NCI-H2227 (cell line): ENCODE data around the gene SMARCC2.

Source experiments
- DNase-seq: peaks from one replicate; lab custom pipeline; 2025; ENCODE audit not compliant: unreplicated experiment; lab: John Stamatoyannopoulos, UW

SMARCC2 gene

DNA sequence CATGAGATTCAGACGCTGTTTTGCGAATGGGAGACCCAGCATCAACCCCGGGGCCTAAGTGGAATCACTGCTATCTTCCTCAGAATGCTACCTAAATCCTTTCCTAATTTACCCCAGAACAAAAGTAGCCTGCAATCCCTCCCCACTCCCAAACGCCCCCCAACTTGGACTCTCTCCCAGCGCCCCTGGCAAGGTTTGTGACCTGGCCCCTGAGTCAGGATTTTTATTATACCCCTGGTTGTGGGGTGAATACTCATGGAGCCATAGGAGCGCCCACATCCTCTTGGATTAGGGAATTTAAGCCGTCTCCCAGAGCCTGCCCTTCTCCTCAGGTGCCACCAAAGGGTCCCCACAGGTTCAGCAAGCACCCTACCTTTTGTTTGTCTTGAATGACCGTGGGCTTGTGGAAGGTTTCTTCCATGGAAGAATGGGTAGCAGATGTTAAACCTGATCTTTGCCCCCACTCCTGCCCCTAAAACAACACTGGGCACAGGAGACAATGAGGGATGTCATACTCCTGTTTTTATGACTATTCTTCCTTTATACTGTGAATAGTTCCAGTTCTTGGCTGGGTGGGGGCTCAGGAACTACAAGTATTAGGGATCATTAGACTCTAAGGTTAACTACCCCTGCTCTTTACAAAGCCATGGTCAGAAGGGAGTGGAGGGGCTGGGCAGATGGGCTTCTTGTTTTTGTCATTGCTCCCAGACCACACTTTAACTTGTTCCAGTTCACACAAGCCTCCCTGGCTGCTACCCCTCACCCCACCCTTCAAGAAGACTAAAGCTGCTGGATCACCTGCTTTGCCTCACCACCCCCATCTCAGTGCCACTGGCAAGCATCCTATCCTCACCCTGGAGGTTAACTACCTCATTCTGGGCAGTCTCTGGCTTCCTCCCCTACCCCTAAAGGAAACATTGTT, 36.3 kb downstream of the SMARCC2 start:
- DNase-seq: no peak

DNA sequence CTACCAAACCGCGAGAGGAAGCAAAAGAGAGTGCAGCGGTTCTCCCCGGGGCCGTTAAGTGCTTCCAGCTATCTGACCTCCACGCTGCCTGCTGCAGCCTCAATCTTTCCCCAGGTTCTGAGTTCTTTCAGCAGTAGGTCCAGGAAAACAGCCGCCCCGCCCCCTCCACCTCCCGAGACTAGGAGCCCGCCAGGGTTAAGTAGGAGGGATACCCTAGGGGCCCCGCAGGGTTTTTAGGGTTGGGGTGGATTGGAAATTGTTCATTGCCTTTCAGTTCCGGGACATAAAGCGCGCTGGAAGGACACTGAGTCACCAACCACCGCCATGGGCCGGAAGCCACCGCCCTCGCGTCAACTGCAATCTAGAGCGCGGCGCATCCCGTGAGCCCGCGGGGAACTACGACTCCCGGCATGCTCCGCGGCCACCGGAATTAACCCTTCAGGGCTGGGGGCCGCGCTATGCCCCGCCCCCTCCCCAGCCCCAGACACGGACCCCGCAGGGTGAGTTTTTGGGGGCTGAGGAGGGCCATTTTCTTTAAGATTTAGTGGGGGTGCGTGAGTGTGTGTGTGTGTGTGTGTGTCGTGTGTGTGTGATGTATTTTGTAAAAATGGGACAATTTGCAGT, 37.0 kb downstream of the SMARCC2 start, which contains the start of gene MYL6B:
Gene MYL6B (plus strand): TSS at position 456 of the 624 bp plus-strand sequence. CDS start 1,332 bp downstream, outside the sequence.
- DNase-seq: peak; percentile 90

DNA sequence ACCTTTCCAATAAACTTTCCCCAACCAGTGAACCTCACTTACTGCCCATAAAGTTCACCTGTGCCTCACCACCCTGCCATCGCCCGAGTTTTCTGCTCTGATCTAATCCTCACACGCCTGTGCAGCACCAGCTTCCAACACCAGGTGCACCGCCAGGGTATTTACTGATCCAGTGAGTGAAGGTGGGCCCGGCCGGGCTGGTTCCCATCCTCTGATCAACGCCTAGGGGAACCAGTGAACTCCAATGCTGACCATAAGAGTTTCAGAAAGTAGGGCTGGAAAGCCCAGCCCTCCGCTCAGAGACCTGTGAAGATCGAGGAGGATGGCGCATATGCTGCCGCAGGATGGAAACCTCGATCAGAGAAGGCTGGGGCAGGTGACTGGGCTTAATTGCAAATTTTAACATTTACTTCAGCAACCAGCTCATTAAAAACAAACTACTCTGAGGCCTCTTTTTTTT, 37.6 kb downstream of the SMARCC2 start:
- DNase-seq: peak; percentile 52

DNA sequence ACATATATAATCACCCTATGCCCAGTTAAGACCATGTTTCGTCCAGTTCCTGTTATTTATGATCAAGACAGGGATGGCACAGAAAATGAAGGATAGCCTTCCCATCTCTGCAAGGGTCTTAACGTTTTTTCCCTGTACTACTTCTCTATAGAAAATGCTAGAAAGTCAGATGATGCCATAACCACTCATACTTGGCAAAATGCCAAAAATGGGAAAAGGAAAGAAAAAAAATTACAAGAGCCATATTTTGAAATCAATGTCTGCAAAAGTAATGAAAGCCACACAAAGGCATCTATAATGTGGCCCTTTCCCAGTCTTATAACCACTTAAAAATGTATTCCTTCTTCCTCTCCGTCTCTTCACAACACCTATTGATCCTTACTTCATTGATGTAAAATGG, 38.7 kb downstream of the SMARCC2 start:
- peak; percentile 17 for DNase-seq

DNA sequence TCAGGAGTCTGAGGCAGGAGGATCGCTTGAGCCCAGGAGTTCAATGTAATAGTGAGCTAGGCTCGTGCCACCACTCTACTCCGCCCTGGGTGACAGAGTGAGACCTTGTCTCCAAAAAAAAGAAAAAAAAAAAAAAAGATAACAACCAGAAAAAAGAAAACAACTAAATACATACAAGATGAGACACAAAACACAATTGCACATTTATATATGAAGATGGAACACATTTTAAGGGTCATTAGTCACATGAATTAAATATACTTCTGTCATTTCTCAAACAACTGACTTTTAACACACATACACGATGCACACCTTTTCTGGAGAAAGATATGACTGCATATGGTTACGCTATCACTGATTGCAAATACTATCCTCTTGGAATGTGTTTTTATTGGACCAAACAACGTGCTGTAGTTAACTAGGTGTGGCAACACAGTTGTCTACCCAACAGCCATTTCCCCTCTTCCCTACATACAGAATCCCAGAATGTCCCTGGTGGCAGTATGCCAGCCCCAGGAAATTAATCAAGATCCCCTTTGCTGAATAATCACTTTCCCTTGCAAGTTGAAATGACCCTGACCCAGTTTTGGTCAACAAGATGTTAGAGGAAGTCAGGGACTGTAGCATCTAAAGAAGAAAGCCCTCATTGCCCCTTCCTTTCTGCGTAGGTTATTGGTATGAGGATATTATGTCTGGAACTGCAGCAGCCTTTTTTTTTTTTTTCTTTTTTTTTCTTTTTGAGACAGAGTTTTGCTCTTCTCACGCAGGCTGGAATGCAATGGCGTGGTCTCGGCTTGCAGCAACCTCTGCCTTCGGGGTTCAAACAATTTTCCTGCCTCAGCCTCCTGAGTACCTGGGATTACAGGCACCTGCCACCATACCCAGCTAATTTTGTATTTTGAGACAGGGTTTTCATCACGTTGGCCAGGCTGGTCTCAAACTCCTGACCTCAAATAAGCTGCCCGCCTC, 42.5 kb downstream of the SMARCC2 start:
- DNase-seq: no peak

DNA sequence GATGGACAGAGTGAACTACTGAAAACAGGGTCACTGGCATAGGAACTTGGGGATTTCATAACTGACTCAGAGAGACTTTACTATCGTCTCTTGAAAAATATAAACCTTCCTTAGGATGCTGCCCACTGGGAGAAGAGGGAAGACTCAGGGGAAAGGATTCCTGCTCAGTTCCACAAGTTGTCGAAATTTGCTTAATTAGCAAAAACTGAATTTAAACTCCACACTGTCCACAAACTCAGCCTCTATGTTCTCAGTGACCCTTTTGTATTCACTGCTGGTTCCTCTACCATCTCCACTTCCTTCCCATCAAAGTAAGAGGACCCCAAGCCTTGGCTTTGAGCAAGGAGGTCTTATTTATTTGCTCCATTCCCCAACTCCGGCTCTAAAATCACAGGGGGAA, 44.1 kb downstream of the SMARCC2 start:
- no peak for DNase-seq

DNA sequence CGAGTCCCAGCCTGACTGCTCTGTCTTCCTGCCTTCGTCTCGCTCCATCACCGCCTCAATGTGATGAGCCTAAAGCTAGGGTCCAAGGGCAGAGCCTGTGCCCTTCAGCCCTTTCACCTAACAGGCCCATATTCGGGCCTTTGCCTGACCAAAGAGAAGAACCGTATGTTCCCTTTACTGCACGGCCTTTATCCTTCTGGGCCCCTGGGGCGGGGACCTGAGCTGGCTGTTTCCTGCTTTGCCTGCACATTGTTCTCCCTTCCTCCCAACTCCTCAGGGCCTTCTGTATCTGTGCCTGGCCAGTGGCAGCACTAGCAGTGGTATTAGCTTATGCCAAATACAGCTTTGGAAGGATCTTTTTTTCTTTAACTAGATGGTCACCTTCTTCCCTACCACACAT, 45.4 kb downstream of the SMARCC2 start:
- DNase-seq: no peak

DNA sequence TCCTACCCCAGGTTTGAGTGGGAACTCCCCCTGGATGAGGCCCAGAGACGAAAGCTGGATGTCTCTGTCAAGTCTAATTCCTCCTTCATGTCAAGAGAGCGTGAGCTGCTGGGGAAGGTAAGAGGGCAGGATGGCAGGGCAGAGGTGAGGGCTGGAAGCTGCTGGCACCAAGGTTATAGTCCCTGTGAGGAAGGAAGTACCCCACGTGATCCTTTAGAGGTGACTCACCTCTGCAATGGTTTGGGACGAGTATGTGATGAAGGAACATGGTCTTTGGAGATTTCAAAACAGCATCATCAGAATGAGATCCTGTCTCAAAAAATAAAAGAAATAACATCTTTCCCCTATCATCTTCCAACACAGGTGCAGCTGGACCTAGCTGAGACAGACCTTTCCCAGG, 46.1 kb downstream of the SMARCC2 start:
- no peak for DNase-seq

DNA sequence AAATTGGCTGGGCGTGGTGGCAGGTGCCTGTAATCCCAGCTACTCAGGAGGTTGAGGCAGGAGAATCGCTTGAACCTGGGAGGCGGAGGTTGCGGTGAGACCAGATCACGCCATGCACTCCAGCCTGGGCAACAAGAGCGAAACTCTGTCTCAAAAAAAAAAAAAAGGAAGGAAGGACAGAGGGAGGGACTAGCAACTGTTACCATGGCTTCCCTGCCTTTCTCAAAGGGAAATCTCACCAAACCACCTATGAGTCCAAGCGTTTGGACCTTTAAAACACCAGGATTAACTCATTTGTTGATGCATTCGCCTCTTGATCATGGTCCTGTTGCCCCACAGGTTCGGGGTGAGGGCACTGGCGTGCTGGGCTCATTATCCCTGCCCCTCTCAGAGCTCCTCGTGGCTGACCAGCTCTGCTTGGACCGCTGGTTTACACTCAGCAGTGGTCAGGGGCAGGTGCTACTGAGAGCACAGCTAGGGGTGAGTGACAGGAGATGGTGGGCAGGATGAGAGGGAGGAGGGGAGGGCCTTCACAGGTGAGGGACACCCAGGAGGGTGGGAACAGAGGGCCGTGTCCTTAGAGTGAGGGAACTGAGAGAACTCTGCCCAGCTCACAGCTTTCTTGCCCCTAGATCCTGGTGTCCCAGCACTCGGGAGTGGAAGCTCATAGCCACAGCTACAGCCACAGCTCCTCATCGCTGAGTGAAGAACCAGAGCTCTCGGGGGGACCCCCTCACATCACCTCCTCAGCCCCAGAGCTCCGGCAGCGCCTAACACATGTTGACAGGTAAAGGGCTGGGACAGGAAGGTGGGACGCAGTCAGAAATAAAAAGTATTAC, 47.1 kb downstream of the SMARCC2 start:
- no peak for DNase-seq

DNA sequence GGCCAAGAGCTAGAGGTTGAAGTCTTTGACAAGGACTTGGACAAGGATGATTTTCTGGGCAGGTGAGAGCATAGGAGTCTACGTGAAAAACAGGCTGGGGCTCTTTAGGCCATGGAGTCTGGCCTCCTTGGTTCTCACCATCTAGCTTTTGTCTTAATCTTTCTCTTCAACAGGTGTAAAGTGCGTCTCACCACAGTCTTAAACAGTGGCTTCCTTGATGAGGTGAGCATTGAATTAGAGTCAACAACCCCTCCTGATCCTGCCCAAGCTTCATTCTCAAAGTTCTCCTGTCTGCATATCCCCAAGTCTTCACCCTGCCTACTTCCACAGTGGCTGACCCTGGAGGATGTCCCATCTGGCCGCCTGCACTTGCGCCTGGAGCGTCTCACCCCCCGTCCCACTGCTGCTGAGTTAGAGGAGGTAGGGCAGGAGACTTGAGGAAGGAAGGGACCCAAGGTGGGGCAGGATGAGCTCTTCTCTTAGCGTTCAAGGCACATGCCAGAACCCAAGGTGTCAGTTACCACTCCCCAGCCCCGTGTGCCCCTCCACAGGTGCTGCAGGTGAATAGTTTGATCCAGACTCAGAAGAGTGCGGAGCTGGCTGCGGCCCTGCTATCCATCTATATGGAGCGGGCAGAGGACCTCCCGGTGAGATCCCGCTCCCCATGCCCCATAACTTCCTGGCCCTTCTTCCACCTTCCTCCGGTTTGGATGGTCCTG, 51.3 kb downstream of the SMARCC2 start:
- DNase-seq: no peak

DNA sequence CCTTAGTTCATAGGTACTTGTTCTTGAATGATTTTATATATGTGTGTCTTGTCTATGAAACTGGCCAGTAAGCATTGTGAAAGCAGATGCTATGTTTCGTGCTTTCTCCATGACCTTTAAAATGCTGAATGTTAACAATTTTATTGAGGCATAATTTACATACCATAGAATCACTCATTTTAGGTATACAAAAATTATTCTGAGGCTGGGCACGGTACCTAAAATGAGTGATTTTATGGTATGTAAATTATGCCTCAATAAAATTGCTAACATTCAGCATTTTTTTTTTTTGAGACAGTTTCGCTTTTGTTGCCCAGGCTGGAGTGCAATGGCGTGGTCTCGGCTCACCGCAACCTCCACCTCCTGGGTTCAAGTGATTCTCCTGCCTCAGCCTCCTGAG, 54.4 kb downstream of the SMARCC2 start:
- DNase-seq: no peak

DNA sequence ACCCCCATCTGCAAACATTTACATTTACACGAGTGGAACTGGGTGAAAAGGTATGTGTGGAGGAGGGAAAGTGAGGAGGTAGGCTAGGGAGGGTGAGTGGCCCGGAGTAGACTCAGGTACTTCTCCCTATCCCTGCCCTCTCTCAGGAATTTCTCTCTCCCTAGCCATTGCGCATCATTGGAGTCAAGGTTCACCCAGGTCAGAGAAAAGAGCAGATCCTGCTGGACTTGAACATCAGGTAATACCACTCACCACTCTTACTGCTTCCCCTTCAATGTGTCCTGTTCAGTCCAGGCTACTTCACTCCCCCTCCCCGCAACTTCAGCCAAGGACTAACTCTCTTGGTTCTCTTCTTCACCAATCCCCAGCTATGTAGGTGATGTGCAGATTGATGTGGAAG, 58.4 kb downstream of the SMARCC2 start:
- DNase-seq: no peak

DNA sequence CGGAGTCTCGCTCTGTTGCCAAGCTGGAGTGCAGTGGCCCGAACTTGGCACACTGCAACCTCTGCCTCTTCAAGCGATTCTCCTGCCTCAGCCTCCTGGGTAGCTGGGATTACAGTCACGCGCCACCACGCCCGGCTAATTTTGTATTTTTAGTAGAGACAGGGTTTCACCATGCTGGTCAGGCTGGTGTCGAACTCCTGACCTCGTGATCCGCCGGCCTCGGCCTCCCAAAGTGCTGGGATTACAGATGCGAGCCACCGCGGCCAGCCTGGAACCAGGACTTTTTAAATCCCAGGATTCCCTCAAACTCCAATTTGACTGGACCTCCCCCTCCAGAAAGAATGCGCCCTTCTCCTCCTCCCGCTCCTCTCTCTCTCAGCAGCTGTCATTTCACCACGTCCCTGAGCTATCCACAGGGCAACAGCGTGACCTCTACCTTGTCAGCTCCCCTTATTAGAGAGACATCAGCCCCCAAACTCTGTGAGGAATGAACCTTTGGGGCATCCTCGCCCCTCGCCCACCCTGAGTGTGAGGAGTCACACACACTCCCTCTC, 59.3 kb downstream of the SMARCC2 start:
- DNase-seq: no peak

DNA sequence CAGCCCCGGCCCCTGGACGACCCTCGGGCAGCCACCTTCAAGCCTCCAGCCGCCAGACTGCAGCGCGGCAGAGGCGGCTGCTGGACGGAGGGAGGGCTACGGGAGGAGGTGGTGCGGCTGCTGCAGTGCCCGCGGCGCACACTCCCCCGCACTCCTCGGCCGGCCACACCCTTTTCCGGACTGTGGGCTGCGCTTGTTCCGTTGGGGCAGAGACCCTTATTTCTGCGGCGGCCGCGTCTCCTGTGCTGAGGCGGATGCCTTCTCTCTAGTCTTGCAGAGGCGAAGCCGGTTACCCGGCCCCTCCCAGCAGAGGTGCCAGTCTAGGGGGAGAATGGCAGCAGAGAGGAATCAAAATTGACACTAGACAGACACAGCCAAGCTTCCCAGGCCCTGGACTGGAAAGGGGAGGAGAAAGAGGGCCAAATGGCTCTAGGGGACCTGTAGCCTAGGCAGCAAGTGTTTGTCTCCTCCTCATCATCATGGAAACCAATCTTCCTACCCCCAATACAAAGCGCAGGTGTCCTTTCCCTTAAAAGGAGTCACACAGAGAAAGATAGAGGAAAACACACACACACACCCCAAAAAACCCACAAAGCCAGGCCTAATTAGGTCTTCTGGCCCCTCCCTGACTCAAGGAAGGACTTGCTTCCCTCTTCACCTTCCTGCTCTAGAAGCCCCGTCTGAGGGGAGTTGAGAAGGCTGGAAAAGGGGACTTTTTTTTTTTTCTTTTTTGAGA, 59.9 kb downstream of the SMARCC2 start:
- peak; percentile 71 for DNase-seq

DNA sequence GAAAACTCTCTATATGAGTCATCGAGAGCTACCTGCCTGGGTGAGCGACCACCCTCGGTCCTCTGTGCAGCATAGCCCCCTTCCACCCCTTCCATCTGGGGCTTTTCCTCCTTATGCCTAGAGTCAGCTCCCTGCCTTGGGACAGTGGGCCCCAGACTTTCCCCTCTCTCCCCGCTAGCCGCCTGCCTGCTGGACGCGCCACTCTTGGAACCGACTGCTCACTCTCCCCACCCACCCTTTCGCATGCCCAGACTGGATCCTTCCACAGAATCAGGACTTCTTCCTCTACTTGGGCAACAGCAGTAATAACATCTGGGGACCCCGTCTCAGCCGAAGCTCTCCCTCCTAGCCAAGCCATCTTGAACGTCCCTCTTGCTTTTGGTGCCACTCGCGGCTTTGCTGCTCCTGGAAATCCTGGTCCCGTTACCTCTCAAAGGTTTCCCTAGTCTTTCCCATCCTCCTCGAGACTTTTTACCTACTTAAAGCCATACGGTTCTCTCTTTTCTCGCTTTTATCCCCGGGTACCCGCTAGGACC, 60.5 kb downstream of the SMARCC2 start:
- DNase-seq: no peak

DNA sequence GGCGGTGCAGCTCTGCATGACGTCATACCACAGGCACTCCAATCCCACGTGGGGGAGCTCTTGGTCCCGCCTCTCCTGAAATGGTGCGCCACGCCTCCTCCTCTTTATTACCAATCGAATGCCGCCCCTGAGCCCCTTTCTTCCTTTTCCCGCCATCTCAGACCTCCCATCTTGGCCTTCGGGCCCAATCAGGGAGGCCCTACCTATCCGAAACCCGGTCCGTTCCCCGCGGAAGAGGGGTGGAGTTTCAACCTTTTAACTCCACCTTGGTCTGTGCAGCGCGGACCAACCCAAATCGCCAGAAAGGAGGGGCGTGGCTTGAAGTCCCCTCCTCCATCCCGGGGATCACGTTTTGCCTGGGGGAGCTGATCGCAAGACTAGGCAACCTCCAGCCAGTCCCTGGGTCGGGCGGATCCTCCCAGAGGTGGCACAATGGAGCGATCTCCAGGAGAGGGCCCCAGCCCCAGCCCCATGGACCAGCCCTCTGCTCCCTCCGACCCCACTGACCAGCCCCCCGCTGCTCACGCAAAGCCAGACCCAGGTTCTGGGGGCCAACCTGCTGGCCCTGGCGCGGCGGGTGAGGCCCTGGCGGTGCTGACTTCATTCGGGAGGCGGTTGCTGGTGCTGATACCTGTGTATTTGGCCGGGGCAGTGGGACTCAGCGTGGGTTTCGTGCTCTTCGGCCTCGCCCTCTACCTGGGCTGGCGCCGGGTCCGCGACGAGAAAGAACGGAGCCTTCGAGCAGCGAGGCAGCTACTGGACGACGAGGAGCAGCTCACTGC, 61.2 kb downstream of the SMARCC2 start, which contains the start of gene ESYT1:
Gene ESYT1 (plus strand): TSS at position 380 of the 782 bp plus-strand sequence. CDS start 53 bp downstream, at position 433.
- DNase-seq: peak; percentile 98

DNA sequence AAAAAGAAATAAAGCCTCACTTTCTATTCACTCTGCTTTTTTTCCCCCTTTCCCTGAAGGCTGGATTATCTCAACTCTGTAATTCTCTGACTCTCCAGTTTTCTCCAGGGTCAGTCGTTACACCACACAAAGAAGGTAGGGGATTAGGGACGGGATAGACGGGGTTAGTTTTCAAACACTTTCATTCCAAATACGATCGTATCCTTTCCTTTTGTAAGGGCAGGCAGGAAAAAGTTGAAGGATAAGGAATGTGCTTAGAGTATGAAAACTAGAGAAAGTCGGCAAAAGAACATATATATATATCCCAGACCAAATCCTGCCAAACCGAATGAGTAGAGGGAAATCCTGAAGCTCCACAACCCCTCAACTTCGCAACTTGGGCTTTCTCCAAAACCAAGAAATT, 61.8 kb downstream of the SMARCC2 start:
- DNase-seq: no peak
